GM18951 (cell line): ENCODE data around the gene DHX58.

Source experiments
- POLR2A ChIP-seq: IDR thresholded peaks from 4 replicates; pipeline ENCODE4 v1.6.1; 2011; ENCODE audit warnings: mild to moderate bottlenecking; ENCODE audit not compliant: insufficient read length, insufficient read depth; ENCODE audit errors: extremely low read depth
- in situ Hi-C: fragments of 300-500 bp; cut with MboI; formaldehyde crosslinking; loops from one replicate; pipeline ENCODE4 v1.12.0; 2022; ENCODE audit warnings: low sequenced_read_pairs, mixed read lengths, inconsistent platforms; ENCODE audit not compliant: unreplicated experiment

Gene DHX58

DNA sequence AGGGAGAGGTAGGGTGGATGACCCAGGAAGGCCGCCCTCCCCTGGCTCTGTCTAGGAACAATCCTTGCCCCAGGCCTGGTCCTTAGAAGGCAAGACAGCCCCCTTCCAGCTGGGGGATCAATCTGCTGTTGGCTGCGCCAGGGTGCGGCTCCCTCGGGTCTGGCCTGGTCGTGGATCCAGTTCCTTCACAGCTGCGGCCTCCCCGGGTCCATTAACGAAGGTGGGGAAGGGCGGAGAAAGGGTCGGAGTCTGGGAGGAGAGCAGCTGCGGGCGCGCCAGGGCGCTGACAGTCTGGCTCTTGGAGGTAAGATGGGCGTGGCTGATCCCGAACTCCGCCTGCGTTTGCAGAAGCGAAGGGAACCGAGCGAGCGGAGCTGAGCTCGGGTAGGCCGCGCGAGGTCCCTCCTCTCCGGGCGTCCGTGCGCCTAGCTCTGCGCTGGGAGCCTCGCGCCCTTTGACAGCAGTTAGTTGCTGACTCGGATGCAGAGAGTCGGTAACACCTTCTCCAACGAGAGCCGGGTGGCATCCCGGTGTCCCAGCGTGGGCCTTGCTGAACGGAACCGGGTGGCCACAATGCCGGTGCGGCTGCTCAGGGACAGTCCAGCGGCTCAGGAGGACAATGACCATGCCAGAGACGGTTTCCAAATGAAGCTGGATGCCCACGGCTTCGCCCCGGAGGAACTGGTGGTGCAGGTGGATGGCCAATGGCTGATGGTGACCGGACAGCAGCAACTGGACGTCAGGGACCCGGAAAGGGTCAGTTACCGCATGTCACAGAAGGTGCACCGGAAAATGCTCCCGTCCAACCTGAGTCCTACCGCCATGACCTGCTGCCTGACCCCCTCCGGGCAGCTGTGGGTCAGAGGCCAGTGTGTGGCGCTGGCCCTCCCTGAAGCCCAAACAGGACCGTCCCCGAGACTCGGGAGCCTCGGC, 10.1 kb upstream of the DHX58 start, which contains the start of gene HSPB9:
TSS of gene HSPB9 (plus strand) at position 434 of the 933 bp plus-strand sequence. CDS start at position 481, 47 bp downstream.
- TF ChIP-seq POLR2A: no peak
- in situ Hi-C loops: no loop called here

DNA sequence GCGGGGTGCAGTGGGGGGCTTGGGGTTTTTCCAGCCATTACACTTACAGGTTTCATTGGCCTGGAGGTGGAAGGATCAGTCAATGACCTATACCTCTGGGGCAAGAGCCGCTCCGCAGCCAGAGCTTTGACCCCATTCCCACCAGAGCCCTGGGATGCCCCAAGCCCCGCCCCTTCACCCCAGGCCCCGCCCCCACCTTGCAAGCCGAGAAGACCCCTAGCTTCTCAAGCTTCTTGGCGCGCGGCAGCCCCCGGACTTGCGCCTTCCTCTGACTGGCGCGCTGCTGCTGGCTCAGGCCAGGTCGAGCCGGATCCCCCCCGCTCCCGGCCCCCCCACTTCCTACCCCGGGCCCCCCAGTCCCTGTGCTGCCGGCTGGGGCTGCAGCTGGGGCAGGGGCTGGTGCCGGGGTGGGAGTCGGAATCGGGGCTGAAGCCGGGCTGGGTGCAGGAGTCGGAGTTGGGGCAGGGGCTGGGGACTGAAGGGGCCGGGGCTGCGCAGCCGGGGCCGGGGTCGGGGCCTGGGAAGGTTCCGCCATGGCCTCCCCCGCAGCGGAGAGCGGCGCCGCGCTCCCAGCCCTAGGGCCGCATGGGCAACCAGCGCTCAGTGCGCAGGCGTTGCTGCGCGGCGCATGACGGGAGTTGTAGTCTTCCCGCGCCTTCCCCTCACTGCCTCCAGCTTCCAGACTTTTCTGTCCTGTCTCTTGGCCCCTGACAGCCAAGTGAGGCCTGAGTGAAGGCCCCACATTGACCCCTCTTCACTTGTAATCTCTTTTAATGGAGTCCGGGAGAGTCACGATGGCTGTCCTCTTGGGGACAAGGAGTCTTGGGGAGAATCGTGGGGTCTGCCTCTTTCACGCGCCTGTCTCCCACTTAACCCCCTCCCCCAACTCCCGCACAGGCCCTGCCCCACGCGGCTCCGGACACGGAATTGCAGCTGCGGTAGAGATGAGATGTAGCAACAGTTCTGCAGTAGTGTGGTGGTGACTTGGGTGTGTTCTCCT, 8.6 kb upstream of the DHX58 start, which contains the start of gene KAT2A:
TSS of gene KAT2A (minus strand) at position 598 of the 1,000 bp plus-strand sequence. CDS start at position 535, 63 bp downstream.
- peak; percentile 87 for TF ChIP-seq POLR2A
- in situ Hi-C loops: no loop called here

DNA sequence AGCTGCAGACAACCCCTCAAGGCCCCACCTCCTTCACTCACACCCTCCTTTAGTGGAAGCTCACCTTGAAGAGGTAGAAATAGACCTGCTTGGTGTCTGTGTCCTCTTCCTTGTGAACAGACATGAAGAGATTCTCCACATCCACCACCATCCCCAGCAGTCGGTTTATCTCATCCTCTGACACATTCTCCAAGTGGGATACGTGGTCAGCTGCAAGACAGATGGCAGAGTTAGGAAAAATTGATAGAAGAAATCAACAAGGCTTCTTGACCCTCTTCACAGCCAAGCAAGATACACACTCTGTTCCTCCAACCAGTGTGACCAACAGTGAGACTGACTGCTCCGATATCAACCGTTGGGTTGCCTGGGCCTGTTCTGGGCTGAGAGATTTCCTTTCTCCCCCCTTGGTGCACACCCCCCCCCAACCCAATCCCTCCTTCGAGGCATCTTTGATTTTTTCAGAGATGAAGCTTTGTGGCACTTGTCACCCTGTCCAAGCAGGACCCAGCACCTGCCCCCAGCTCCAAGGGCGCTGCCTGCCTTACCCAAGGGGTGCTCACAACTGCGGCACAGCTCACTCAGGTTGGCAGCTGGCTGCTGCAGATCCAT, 7.8 kb upstream of the DHX58 start:
- no peak for TF ChIP-seq POLR2A
- in situ Hi-C loops: no loop called here

DNA sequence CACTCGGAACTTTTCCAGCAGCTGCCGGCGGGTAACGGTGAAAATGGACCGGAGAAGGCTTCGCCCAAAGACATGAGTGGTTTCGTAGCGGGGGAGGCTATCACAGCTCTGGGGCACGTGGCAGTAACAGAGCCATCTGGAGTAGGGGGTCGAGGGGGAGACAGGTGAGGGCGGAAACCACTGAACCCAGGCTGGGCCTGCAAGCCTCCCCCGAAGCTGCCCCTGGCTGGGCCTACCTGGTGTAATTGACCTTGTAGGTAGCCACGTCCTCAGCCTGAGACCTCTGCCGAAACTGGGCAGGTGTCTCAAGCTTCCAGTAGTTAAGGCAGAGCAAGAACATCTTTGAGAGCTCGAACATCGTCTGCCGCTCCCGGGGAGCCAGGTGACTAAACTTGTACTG, 6.8 kb upstream of the DHX58 start:
- in situ Hi-C loops: loop anchor here (10.0 kb wide), 2 partner anchors 94 to 154 kb away; partner anchors contain the start of genes CNP and NKIRAS2

DNA sequence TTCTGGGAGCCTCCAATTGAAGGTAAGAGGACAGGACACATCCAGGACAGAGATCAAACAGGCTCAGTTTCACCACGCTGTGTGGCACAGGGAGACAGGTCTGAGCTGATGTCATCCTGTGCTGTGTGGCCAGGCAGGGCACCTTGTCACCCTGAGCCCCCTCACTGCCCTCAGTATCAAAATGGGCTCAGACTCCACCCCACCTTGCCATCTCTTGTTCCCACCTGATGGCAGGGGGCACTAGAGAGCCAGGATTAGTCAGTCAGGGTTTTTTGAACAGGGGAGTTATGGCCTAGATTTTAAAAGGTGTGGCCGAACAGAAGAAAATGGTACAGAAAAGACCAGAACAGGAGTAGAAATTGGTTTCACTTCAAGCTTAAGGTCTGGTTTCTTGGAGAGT, 6.0 kb upstream of the DHX58 start:
- in situ Hi-C loops: loop anchor here (10.0 kb wide), 2 partner anchors 94 to 154 kb away; partner anchors contain the start of genes CNP and NKIRAS2
- TF ChIP-seq POLR2A: no peak

More for the DNA sequence above, 6.8 kb upstream of the DHX58 start:
- no peak for TF ChIP-seq POLR2A

DNA sequence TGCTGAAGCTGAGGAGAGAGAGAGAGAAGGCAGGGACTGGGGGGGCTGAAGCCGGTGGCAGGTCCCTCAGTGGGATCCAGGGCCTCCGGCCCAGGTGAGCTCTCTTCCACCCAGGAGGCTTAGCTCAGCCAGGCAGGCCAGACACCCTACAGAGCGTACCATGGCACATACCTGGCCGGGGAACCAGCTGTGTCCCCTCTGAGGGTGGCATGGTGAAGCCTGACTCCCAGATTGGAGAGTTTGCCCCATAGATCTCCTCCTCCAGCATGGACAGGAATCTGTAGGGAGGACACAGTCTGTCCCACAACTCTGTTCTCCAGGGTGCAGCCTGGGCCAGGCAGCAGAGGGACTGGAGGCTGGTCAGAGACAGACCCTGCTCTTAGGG, 5.6 kb upstream of the DHX58 start:
- no peak for TF ChIP-seq POLR2A
- in situ Hi-C loops: loop anchor here (10.0 kb wide), 2 partner anchors 93 to 153 kb away; partner anchors contain the start of genes CNP and NKIRAS2

DNA sequence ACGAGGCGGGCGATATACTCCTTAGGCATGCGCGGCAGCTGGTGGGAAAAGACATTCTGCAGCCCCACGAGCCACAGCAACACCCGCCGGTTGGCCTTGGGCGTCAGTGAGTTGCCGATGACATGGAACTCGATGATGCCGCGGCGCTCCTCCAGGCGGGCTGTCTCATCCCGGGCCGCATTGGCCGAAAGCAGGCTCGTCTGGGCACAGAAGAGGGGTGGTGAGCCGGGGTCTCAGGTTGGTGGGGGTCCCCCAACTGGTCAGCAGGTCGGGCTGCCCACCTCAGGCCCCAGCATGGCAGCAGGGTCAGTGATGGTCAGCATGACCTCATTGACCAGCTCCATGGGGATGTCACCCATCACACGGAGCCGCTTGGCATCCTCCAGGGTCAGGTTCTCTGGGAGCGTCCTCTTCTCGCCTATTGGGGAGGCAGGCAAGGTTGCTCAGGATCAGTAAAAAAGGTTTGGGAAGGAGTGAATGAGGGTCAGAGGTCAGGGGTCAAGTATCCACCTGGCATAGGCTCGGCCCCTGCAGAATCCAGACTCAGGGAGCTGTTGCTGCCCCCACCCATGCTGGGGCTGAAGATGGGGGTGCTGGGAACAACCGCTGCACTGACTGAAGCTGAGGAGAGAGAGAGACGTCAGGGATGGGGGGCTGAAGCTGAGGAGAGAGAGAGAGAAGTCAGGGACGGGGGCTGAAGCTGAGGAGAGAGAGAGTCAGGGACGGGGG, 5.0 kb upstream of the DHX58 start:
- in situ Hi-C loops: loop anchor here (10.0 kb wide), 2 partner anchors 93 to 153 kb away; partner anchors contain the start of genes CNP and NKIRAS2
- no peak for TF ChIP-seq POLR2A

DNA sequence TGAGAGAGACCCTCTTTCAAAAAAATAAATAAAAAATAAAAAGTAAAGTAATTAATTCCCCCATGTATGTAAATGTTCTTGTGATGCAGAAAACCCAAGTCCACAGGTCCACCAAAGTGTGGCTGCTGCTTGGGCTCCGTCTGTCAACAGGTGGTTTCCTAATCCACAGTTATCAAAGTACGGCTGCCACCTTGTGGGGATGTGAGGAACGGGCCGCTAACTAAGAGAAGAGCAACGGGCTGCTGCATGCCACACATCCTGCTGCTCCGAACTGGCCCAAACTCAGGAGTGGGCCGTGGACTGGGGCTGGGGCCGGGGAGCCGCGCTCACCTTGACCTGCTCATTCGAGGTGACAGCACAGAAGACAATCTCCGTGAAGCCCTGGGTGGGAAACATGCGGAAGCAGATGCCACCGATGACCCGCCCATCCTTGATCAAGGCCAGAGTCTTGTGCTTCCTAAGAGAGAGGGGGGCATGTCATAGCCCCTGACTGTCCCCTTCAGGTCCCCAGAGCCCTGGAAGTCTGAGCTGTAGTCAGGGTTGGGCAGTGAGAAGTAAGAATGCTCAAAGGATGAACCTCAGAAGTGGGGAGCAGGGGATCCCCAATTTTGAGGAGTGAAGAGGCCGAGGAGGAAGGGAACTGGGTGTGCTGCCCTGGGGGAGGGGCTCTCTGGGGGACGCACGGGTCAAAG, 4.3 kb upstream of the DHX58 start:
- in situ Hi-C loops: loop anchor here (10.0 kb wide), 2 partner anchors 92 to 152 kb away; partner anchors contain the start of genes CNP and NKIRAS2
- TF ChIP-seq POLR2A: no peak

DNA sequence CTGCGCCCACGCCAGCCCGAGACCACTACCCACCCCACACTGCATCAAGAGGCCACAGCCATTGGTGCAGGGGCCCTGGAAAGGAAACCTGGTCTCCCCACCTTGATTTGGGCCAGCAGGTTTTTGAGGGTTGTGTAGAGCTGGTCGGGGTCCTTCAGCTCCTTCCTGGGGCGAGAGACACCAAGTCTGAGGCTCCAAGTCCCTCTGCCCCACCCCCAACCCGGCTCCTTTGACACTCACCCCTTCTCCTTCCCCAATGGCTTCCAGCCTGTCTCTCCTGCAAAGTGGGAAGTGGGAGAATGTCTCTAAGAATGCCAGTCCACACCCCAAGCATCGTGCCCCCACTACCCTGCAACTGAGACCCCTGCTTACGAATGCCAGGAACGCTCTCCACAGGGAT, 1.6 kb upstream of the DHX58 start:
- in situ Hi-C loops: loop anchor here (10.0 kb wide), 2 partner anchors 89 to 149 kb away; partner anchors contain the start of genes CNP and NKIRAS2
- no peak for TF ChIP-seq POLR2A

DNA sequence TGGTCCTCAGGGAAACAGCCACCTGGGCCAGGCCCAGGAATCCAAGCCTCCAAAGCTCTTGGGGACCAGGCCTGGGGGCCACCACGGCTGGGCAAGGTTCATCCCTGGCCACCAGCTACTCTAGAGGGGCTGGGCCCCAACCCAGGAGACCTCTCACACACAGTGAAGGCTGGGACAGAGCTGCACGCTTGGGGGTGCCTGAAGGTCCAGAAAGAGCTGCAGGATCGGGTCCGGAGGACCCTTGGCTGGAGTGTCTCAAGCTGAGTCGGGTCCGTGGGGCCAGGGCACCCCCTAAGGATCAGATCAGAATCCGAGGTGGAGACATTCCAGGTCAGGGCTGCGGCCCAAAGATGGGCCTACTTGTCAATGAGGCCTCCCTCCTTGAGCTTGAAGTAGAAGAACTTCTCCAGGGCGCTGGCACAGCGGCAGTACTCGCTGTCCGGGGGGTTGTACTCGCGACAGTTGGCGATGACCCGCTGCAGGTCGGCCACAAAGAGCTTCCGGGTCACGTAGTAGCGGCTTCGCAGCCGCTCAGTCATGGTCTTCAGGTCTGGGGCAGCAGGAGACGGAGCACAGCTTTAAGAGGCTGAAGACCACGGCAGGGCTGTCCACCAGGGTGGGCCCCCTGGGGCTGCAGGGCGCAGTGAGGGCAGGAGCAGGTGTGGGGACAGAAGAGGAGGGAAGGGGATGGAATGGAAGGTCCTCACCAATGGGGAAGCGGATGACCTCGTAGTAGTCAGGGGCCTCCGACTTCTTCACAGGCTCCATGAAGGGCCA, 967 bp upstream of the DHX58 start:
- in situ Hi-C loops: loop anchor here (10.0 kb wide), 2 partner anchors 89 to 149 kb away; partner anchors contain the start of genes CNP and NKIRAS2
- no peak for TF ChIP-seq POLR2A
